ENCODE results near the gene ANKRD33.
A peak's percentile ranks its signal among the peaks of the same experiment; 100 is the strongest.

The ANKRD33 gene

GRCh38 chr12:51864833-51865670 lies 22.9 kb upstream of the ANKRD33 start:
- Histone ChIP-seq H3K4me1 (ENCODE audit: control insufficient read depth, insufficient read depth, low read length) (peaks cover 15% of the 10 kb centered on the region), H3K27me3 (ENCODE audit: control insufficient read depth, insufficient read depth, low read length) (peaks cover 59% of the 10 kb centered on the region), H3K36me3 (ENCODE audit: control insufficient read depth, insufficient read depth, low read length) (no peaks in the 10 kb centered on the region), H3K9me3 (ENCODE audit: control insufficient read depth, low read length) (no peaks in the 10 kb centered on the region), H3K9ac (ENCODE audit: low read length) (no peak overlapping the region), H3K4me3 (ENCODE audit: low read length) (no peak overlapping the region)

- Histone ChIP-seq H3K9me3 (ENCODE audit: control insufficient read depth, low read length) (no peaks in the 10 kb centered on the region), H3K36me3 (ENCODE audit: control insufficient read depth, insufficient read depth, low read length) (no peaks in the 10 kb centered on the region), H3K9ac (ENCODE audit: low read length) (no peak overlapping the region), H3K4me3 (ENCODE audit: low read length) (no peak overlapping the region), H3K27me3 (ENCODE audit: control insufficient read depth, insufficient read depth, low read length) (peaks cover 62% of the 10 kb centered on the region), H3K4me1 (ENCODE audit: control insufficient read depth, insufficient read depth, low read length) (peaks cover 15% of the 10 kb centered on the region)
These were observed 22.1 kb upstream of the ANKRD33 start for GRCh38 chr12:51865757-51866270.

GRCh38 chr12:51866324-51866723 lies 21.6 kb upstream of the ANKRD33 start:
- Histone ChIP-seq H3K4me1 (ENCODE audit: control insufficient read depth, insufficient read depth, low read length) (peaks cover 15% of the 10 kb centered on the region), H3K36me3 (ENCODE audit: control insufficient read depth, insufficient read depth, low read length) (no peaks in the 10 kb centered on the region), H3K9ac (ENCODE audit: low read length) (no peak overlapping the region), H3K4me3 (ENCODE audit: low read length) (no peak overlapping the region), H3K9me3 (ENCODE audit: control insufficient read depth, low read length) (no peaks in the 10 kb centered on the region), H3K27me3 (ENCODE audit: control insufficient read depth, insufficient read depth, low read length) (peaks cover 65% of the 10 kb centered on the region)

- Histone ChIP-seq H3K27me3 (ENCODE audit: control insufficient read depth, insufficient read depth, low read length) (peaks cover 62% of the 10 kb centered on the region), H3K9me3 (ENCODE audit: control insufficient read depth, low read length) (no peaks in the 10 kb centered on the region), H3K36me3 (ENCODE audit: control insufficient read depth, insufficient read depth, low read length) (no peaks in the 10 kb centered on the region), H3K4me3 (ENCODE audit: low read length) (no peak overlapping the region), H3K4me1 (ENCODE audit: control insufficient read depth, insufficient read depth, low read length) (peaks cover 15% of the 10 kb centered on the region), H3K9ac (ENCODE audit: low read length) (no peak overlapping the region)
These were observed 21.1 kb upstream of the ANKRD33 start for GRCh38 chr12:51866762-51867161.

GRCh38 chr12:51867371-51867770 lies 20.5 kb upstream of the ANKRD33 start:
- Histone ChIP-seq H3K4me1 (ENCODE audit: control insufficient read depth, insufficient read depth, low read length) (peaks cover 15% of the 10 kb centered on the region), H3K4me3 (ENCODE audit: low read length) (no peak overlapping the region)

GRCh38 chr12:51867796-51868428 lies 20.0 kb upstream of the ANKRD33 start:
- H3K4me1 ChIP-seq (ENCODE audit: control insufficient read depth, insufficient read depth, low read length), result peaks cover 15% of the 10 kb centered on the region
- no peak overlapping the region for H3K4me3 ChIP-seq (ENCODE audit: low read length)
- H3K9ac ChIP-seq (ENCODE audit: low read length), result no peak overlapping the region
- H3K36me3 ChIP-seq (ENCODE audit: control insufficient read depth, insufficient read depth, low read length), result no peaks in the 10 kb centered on the region
- H3K27me3 ChIP-seq (ENCODE audit: control insufficient read depth, insufficient read depth, low read length), result peaks cover 54% of the 10 kb centered on the region
- H3K9me3 ChIP-seq (ENCODE audit: control insufficient read depth, low read length), result no peaks in the 10 kb centered on the region

More at GRCh38 chr12:51867371-51867770, 20.5 kb upstream of the ANKRD33 start:
- Histone ChIP-seq H3K27me3 (ENCODE audit: control insufficient read depth, insufficient read depth, low read length) (peaks cover 56% of the 10 kb centered on the region), H3K9me3 (ENCODE audit: control insufficient read depth, low read length) (no peaks in the 10 kb centered on the region), H3K9ac (ENCODE audit: low read length) (no peak overlapping the region), H3K36me3 (ENCODE audit: control insufficient read depth, insufficient read depth, low read length) (no peaks in the 10 kb centered on the region)

- peak overlapping the region; percentile 48 for H3K9ac ChIP-seq (ENCODE audit: low read length)
- H3K27me3 ChIP-seq (ENCODE audit: control insufficient read depth, insufficient read depth, low read length), result peaks cover 43% of the 10 kb centered on the region
- peaks cover 13% of the 10 kb centered on the region for H3K4me1 ChIP-seq (ENCODE audit: control insufficient read depth, insufficient read depth, low read length)
- no peaks in the 10 kb centered on the region for H3K36me3 ChIP-seq (ENCODE audit: control insufficient read depth, insufficient read depth, low read length)
- H3K9me3 ChIP-seq (ENCODE audit: control insufficient read depth, low read length), result no peaks in the 10 kb centered on the region
- no peak overlapping the region for H3K4me3 ChIP-seq (ENCODE audit: low read length)
These were observed 18.9 kb upstream of the ANKRD33 start for GRCh38 chr12:51868821-51869495.

GRCh38 chr12:51869496-51869865 lies 18.4 kb upstream of the ANKRD33 start:
- peaks cover 8% of the 10 kb centered on the region for H3K4me1 ChIP-seq (ENCODE audit: control insufficient read depth, insufficient read depth, low read length)
- no peak overlapping the region for H3K4me3 ChIP-seq (ENCODE audit: low read length)
- no peaks in the 10 kb centered on the region for H3K36me3 ChIP-seq (ENCODE audit: control insufficient read depth, insufficient read depth, low read length)
- peaks cover 38% of the 10 kb centered on the region for H3K27me3 ChIP-seq (ENCODE audit: control insufficient read depth, insufficient read depth, low read length)
- peak overlapping the region; percentile 48 for H3K9ac ChIP-seq (ENCODE audit: low read length)
- no peaks in the 10 kb centered on the region for H3K9me3 ChIP-seq (ENCODE audit: control insufficient read depth, low read length)

GRCh38 chr12:51869931-51870330 lies 18.0 kb upstream of the ANKRD33 start:
- peaks cover 8% of the 10 kb centered on the region for H3K4me1 ChIP-seq (ENCODE audit: control insufficient read depth, insufficient read depth, low read length)
- no peak overlapping the region for H3K4me3 ChIP-seq (ENCODE audit: low read length)
- H3K9me3 ChIP-seq (ENCODE audit: control insufficient read depth, low read length), result no peaks in the 10 kb centered on the region
- H3K27me3 ChIP-seq (ENCODE audit: control insufficient read depth, insufficient read depth, low read length), result peaks cover 34% of the 10 kb centered on the region
- no peaks in the 10 kb centered on the region for H3K36me3 ChIP-seq (ENCODE audit: control insufficient read depth, insufficient read depth, low read length)
- H3K9ac ChIP-seq (ENCODE audit: low read length), result no peak overlapping the region

- H3K4me3 ChIP-seq (ENCODE audit: low read length), result no peak overlapping the region
- no peak overlapping the region for H3K9ac ChIP-seq (ENCODE audit: low read length)
- H3K27me3 ChIP-seq (ENCODE audit: control insufficient read depth, insufficient read depth, low read length), result peaks cover 28% of the 10 kb centered on the region
These were observed 17.4 kb upstream of the ANKRD33 start for GRCh38 chr12:51870504-51870903.

GRCh38 chr12:51871126-51871525 lies 16.8 kb upstream of the ANKRD33 start:
- no peak overlapping the region for H3K9ac ChIP-seq (ENCODE audit: low read length)
- no peaks in the 10 kb centered on the region for H3K9me3 ChIP-seq (ENCODE audit: control insufficient read depth, low read length)
- H3K4me3 ChIP-seq (ENCODE audit: low read length), result no peak overlapping the region
- H3K4me1 ChIP-seq (ENCODE audit: control insufficient read depth, insufficient read depth, low read length), result peaks cover 8% of the 10 kb centered on the region
- H3K27me3 ChIP-seq (ENCODE audit: control insufficient read depth, insufficient read depth, low read length), result peaks cover 27% of the 10 kb centered on the region
- H3K36me3 ChIP-seq (ENCODE audit: control insufficient read depth, insufficient read depth, low read length), result no peaks in the 10 kb centered on the region

More at GRCh38 chr12:51870504-51870903, 17.4 kb upstream of the ANKRD33 start:
- no peaks in the 10 kb centered on the region for H3K9me3 ChIP-seq (ENCODE audit: control insufficient read depth, low read length)
- peaks cover 8% of the 10 kb centered on the region for H3K4me1 ChIP-seq (ENCODE audit: control insufficient read depth, insufficient read depth, low read length)
- H3K36me3 ChIP-seq (ENCODE audit: control insufficient read depth, insufficient read depth, low read length), result no peaks in the 10 kb centered on the region
